PC-9 (cell line): ENCODE results near the gene LOXL1.

Experiments used
- EZH2 ChIP-seq: fragments of 200-600 bp; sonication (generic); IDR thresholded peaks from 2 replicates; pipeline ENCODE4 v1.8.0; 2017; ENCODE audit warnings: antibody characterized with exemption, low read depth
- TF ChIP-seq, protein P1 (sequence below): fragments of 200-600 bp; sonication (generic); conservative IDR thresholded peaks from 2 replicates; pipeline ENCODE4 v1.6.1; 2017; ENCODE audit warnings: mixed run types, antibody characterized with exemption, mild to moderate bottlenecking, moderate library complexity

GRCh38 chr15:73950479-73950830, 24.2 kb downstream of the LOXL1 start:
- TF ChIP-seq, protein P1, sequence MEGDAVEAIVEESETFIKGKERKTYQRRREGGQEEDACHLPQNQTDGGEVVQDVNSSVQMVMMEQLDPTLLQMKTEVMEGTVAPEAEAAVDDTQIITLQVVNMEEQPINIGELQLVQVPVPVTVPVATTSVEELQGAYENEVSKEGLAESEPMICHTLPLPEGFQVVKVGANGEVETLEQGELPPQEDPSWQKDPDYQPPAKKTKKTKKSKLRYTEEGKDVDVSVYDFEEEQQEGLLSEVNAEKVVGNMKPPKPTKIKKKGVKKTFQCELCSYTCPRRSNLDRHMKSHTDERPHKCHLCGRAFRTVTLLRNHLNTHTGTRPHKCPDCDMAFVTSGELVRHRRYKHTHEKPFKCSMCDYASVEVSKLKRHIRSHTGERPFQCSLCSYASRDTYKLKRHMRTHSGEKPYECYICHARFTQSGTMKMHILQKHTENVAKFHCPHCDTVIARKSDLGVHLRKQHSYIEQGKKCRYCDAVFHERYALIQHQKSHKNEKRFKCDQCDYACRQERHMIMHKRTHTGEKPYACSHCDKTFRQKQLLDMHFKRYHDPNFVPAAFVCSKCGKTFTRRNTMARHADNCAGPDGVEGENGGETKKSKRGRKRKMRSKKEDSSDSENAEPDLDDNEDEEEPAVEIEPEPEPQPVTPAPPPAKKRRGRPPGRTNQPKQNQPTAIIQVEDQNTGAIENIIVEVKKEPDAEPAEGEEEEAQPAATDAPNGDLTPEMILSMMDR: no peak
- TF ChIP-seq EZH2: no peak
